Pancreas (tissue), 10 donors: ENCODE data around the gene TLR9. TPM values are rescaled to one million over a fixed set of nuclear protein-coding genes. Genes with fewer than 3 reads are reported as not detected.

ENCODE experiments used
- ATAC-seq, 4 donors: fragments of 200-7000 bp; cut with Tn5 transposase; one replicate each; pipeline versions ENCODE4 v1.8.0 to v1.9.1; 2020; ENCODE audit warnings: mild to moderate bottlenecking in 4 of 4, moderate library complexity in 4 of 4
- DNase-seq, 6 donors: peaks; one replicate each; pipeline ENCODE4 v3.0.0-alpha.2; 2020
- FAIRE-seq: peaks from 2 replicates; lab custom pipeline; 2012; peaks lifted over from hg19 to GRCh38; lab: Jason Lieb, UNC
- H3K27ac ChIP-seq, 4 donors: fragments of 200-600 bp; sonication (generic); 1 replicate in 3 of 4; 2 replicates in 1 of 4; pipeline versions ENCODE4 v1.5.0 to v1.8.0; 2020
- H3K27me3 ChIP-seq, 4 donors: fragments of 200-600 bp; one replicate each; pipeline ENCODE4 v1.8.0; 2021
- H3K36me3 ChIP-seq, 3 donors: fragments of 200-600 bp; sonication (generic) in 1 of 3; one replicate each; pipeline versions ENCODE4 v1.5.0 to v1.8.0; 2020 to 2021
- H3K4me1 ChIP-seq, 3 donors: fragments of 200-600 bp; one replicate each; pipeline ENCODE4 v1.8.0; 2021
- H3K4me3 ChIP-seq, 4 donors: fragments of 200-600 bp; sonication (generic) in 2 of 4; one replicate each; pipeline versions ENCODE4 v1.5.0 to v1.8.0; 2020 to 2021
- H3K9me3 ChIP-seq, 4 donors: fragments of 200-600 bp; one replicate each; pipeline ENCODE4 v1.8.0; 2021
- CTCF ChIP-seq, 4 donors: fragments of 200-600 bp; sonication (generic) in 3 of 4; IDR thresholded peaks; one replicate each; pipeline versions ENCODE4 v1.5.0 to v1.8.0; 2021; ENCODE audit warnings: antibody characterized with exemption in 4 of 4
- WGBS, 2 donors: extraction: QIAGEN DNeasy Blood & Tissue Kit; methylation state at CpG; one replicate each; pipeline ENCODE4 v1.1.7; 2013; 5-methylcytosine and 5-hydroxymethylcytosine counted together
- intact Hi-C, 3 donors: fragments of 100-400 bp; cut with DNase I; formaldehyde crosslinking; loops; one replicate each; pipeline versions ENCODE4 v1.11.1 to v1.14.2; 2022
- polyA plus RNA-seq, 2 donors: library from polyadenylated mRNA; stranded (reverse); fragments of 200-250 nt; gene quantifications; one replicate each; pipeline ENCODE4 v1.2.3, GENCODE V29; 2013
- total RNA-seq, 6 donors: library from RNA; stranded (reverse); fragmentation: NEBNext Ultra II Directional in 4 of 6; extraction: Animal tissue kit (Norgen Biotek cat#: 25700) in 4 of 6; gene quantifications; one replicate each; pipeline versions ENCODE4 v1.2.1 to v1.2.4, GENCODE V29; 2021 to 2023
- donor health status: healthy with polysubstance abuse.
- donor health status: DM: no; HTN: no; CAD: no; lungs with moderate emphysema.
- donor health status: DM: no; HTN: no; CAD: no.
- donor health status: control.
- donor health status: control.
- donor health status: Bipolar disorder and iron deficiency.
- donor health status: DM: yes; HTN: yes; CAD: no.
- donor health status: DM: no; HTN: no; CAD: no.
- donor health status: DM: no; HTN: no; CAD: no.
- donor health status: DM: yes; HTN: yes; CAD: no.

TLR9 gene
- total and polyA plus RNA-seq, 8 donors = 0.03 to 0.47 (median 0.05) TPM; not detected in 2

GRCh38 chr3:52211268-52211891 lies 14.1 kb downstream of the TLR9 start:
- FAIRE-seq = no peak

GRCh38 chr3:52210550-52211046 lies 14.8 kb downstream of the TLR9 start:
- TF ChIP-seq CTCF (IDR thresholded peaks at IDR 0.05) = no peak
- 72 to 74% methylated on average over 6 of the region's 6 CpGs for WGBS, 2 donors
- intact Hi-C loops = no loop called here
- H3K4me1 ChIP-seq = no peaks in the 10 kb centered on the region
- no peak overlapping the region for H3K27ac ChIP-seq
- FAIRE-seq = no peak
- peak in 3 of 4 donors; percentile 48 to 66 (median 48) for ATAC-seq
- no peaks in the 10 kb centered on the region for H3K27me3 ChIP-seq
- H3K4me3 ChIP-seq = no peak overlapping the region
- H3K9me3 ChIP-seq = no peaks in the 10 kb centered on the region
- H3K36me3 ChIP-seq = peaks cover 0 to 83% (median 33%) of the 10 kb centered on the region in 3 donors
- DNase-seq = no peak

More at GRCh38 chr3:52211268-52211891, 14.1 kb downstream of the TLR9 start:
- TF ChIP-seq CTCF (IDR thresholded peaks at IDR 0.05) = no peak
- H3K9me3 ChIP-seq = no peaks in the 10 kb centered on the region
- peaks cover 0 to 75% (median 33%) of the 10 kb centered on the region in 3 donors for H3K36me3 ChIP-seq
- no peaks in the 10 kb centered on the region for H3K27me3 ChIP-seq
- DNase-seq (no peak), ATAC-seq (no peak)
- intact Hi-C loops = no loop called here
- no peak overlapping the region for H3K27ac ChIP-seq
- WGBS, 2 donors = 93 to 94% methylated on average over 18 of the region's 18 CpGs
- H3K4me3 ChIP-seq = no peak overlapping the region
- peaks cover 2 to 4% (median 3%) of the 10 kb centered on the region in 3 donors for H3K4me1 ChIP-seq

GRCh38 chr3:52210037-52210436 lies 15.4 kb downstream of the TLR9 start:
- peaks cover 0 to 87% (median 38%) of the 10 kb centered on the region in 3 donors for H3K36me3 ChIP-seq
- intact Hi-C loops = no loop called here
- no peak for ATAC-seq

GRCh38 chr3:52208556-52208955 lies 16.9 kb downstream of the TLR9 start:
- FAIRE-seq = no peak
- no peak overlapping the region for H3K27ac ChIP-seq
- WGBS, 2 donors = 87% methylated on average over 4 of the region's 4 CpGs
- ATAC-seq = no peak
- no peaks in the 10 kb centered on the region for H3K27me3 ChIP-seq
- no peak for TF ChIP-seq CTCF (IDR thresholded peaks at IDR 0.05)
- H3K4me3 ChIP-seq = no peak overlapping the region
- H3K4me1 ChIP-seq = peaks cover 0 to 8% (median 0%) of the 10 kb centered on the region in 3 donors
- no peaks in the 10 kb centered on the region for H3K9me3 ChIP-seq
- no peak for DNase-seq
- H3K36me3 ChIP-seq = peaks cover 0 to 87% (median 38%) of the 10 kb centered on the region in 3 donors
- intact Hi-C loops = no loop called here

More at GRCh38 chr3:52210037-52210436, 15.4 kb downstream of the TLR9 start:
- no peak for TF ChIP-seq CTCF (IDR thresholded peaks at IDR 0.05)
- Histone ChIP-seq H3K4me1 (no peaks in the 10 kb centered on the region), H3K27me3 (no peaks in the 10 kb centered on the region), H3K4me3 (no peak overlapping the region), H3K9me3 (no peaks in the 10 kb centered on the region), H3K27ac (no peak overlapping the region)
- DNase-seq = no peak
- FAIRE-seq = no peak
